GM23338 (cell line): Measurements from ENCODE around the gene SYNPO2L.

Source experiments
- EZH2 ChIP-seq: fragments of 200-600 bp; sonication (generic); IDR thresholded peaks from one replicate; pipeline ENCODE4 v1.8.0; 2017; ENCODE audit warnings: antibody characterized with exemption, mild to moderate bottlenecking, low read depth; ENCODE audit not compliant: unreplicated experiment
- EZH2phosphoT487 ChIP-seq: fragments of 200-600 bp; sonication (generic); IDR thresholded peaks from one replicate; pipeline ENCODE4 v1.8.1; 2018; ENCODE audit warnings: antibody characterized with exemption; ENCODE audit not compliant: unreplicated experiment
- JUNB ChIP-seq: IDR thresholded peaks from one replicate; pipeline ENCODE4 v1.6.1; 2016; ENCODE audit warnings: antibody characterized with exemption; ENCODE audit not compliant: unreplicated experiment
- POLR2AphosphoS5 ChIP-seq: IDR thresholded peaks from 2 replicates; pipeline ENCODE4 v1.6.1; 2016; ENCODE audit warnings: antibody characterized with exemption, low read depth
- REST ChIP-seq: IDR thresholded peaks from one replicate; pipeline ENCODE4 v1.6.1; 2018; ENCODE audit warnings: antibody characterized with exemption; ENCODE audit not compliant: unreplicated experiment
- TF ChIP-seq, protein P1 (sequence below), 2 experiments: fragments of 200-600 bp in 1 of 2; sonication (generic) in 1 of 2; conservative IDR thresholded peaks; 2 replicates each; pipeline versions ENCODE4 v1.5.1 to v1.6.1; 2016 to 2017; ENCODE audit warnings: antibody characterized with exemption in 2 of 2, low read depth in 2 of 2, mild to moderate bottlenecking in 2 of 2, moderate library complexity in 1 of 2
- TF ChIP-seq, protein P2 (sequence below): IDR thresholded peaks from 2 replicates; pipeline ENCODE4 v1.6.1; 2016; ENCODE audit warnings: antibody characterized with exemption

DNA sequence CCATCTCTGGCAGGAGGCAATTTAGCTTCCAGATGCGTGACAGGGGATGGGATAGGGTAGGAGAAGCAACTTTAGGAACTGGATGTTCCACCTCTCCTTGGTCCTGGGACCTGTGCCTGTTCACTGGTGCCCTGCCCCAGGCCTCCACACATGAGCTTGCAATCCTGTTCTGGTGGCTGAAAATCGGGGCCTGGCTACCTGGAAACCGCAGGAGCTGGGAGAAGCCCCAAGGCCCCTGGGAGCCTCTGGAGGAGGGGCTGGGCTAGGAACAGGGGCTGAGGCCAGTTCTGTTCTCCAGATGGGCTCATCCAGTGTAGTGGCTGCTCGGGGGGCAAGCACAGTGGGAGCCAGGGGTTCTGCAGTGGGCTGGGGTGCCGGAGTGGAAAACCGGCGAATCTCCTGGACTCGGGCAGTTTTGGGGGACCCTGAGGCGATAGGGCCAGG lies 9.2 kb downstream of the SYNPO2L start:
- TF ChIP-seq, protein P1, sequence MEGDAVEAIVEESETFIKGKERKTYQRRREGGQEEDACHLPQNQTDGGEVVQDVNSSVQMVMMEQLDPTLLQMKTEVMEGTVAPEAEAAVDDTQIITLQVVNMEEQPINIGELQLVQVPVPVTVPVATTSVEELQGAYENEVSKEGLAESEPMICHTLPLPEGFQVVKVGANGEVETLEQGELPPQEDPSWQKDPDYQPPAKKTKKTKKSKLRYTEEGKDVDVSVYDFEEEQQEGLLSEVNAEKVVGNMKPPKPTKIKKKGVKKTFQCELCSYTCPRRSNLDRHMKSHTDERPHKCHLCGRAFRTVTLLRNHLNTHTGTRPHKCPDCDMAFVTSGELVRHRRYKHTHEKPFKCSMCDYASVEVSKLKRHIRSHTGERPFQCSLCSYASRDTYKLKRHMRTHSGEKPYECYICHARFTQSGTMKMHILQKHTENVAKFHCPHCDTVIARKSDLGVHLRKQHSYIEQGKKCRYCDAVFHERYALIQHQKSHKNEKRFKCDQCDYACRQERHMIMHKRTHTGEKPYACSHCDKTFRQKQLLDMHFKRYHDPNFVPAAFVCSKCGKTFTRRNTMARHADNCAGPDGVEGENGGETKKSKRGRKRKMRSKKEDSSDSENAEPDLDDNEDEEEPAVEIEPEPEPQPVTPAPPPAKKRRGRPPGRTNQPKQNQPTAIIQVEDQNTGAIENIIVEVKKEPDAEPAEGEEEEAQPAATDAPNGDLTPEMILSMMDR (conservative IDR thresholded peaks at IDR 0.05; ENCODE audit: low read depth in 2 of 2) = no peak
- TF ChIP-seq POLR2AphosphoS5 (no peak), EZH2phosphoT487 (no peak), EZH2 (no peak), REST (no peak), JUNB (no peak)
- TF ChIP-seq, protein P2, sequence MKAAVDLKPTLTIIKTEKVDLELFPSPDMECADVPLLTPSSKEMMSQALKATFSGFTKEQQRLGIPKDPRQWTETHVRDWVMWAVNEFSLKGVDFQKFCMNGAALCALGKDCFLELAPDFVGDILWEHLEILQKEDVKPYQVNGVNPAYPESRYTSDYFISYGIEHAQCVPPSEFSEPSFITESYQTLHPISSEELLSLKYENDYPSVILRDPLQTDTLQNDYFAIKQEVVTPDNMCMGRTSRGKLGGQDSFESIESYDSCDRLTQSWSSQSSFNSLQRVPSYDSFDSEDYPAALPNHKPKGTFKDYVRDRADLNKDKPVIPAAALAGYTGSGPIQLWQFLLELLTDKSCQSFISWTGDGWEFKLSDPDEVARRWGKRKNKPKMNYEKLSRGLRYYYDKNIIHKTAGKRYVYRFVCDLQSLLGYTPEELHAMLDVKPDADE = no peak
